Measurements from ENCODE around the gene GGA1.
A peak's percentile ranks its signal among the peaks of the same experiment; 100 is the strongest.
"Not testable (repeated sequence)": the region's sequence is repeated elsewhere in the genome, so short reads cannot be mapped to it uniquely, and the experiment has no call there.

Gene GGA1

GRCh38 chr22:37601540-37602442 lies 6.8 kb upstream of the GGA1 start:
- peak; percentile 35 to 75 for DNase-seq (ENCODE audit: low read depth in 2 of 2)
- no peak for TF ChIP-seq CTCF (IDR thresholded peaks at IDR 0.05; ENCODE audit: low read depth, low read length)
- no peak overlapping the region for H3K4me3 ChIP-seq (replicated peaks in 1 of 2; ENCODE audit: low read depth in 2 of 2, low read length in 2 of 2)

GRCh38 chr22:37602546-37603277 lies 5.9 kb upstream of the GGA1 start:
- H3K4me3 ChIP-seq (replicated peaks in 1 of 2; ENCODE audit: low read depth in 2 of 2, low read length in 2 of 2); DNase-seq (ENCODE audit: low read depth in 2 of 2): not testable (repeated sequence)

- no peak overlapping the region for H3K4me3 ChIP-seq (replicated peaks in 1 of 2; ENCODE audit: low read depth in 2 of 2, low read length in 2 of 2)
- TF ChIP-seq CTCF (IDR thresholded peaks at IDR 0.05; ENCODE audit: low read depth, low read length) = no peak
- no peak for DNase-seq (ENCODE audit: low read depth in 2 of 2)
Measured at GRCh38 chr22:37604074-37604473, 4.6 kb upstream of the GGA1 start.

- no peak overlapping the region for H3K4me3 ChIP-seq (replicated peaks in 1 of 2; ENCODE audit: low read depth in 2 of 2, low read length in 2 of 2)
- no peak for DNase-seq (ENCODE audit: low read depth in 2 of 2)
- TF ChIP-seq CTCF (IDR thresholded peaks at IDR 0.05; ENCODE audit: low read depth, low read length) = no peak
Measured at GRCh38 chr22:37604875-37605274, 3.8 kb upstream of the GGA1 start.

- peak; percentile 65 to 69 for DNase-seq (ENCODE audit: low read depth in 2 of 2)
- H3K4me3 ChIP-seq (replicated peaks in 1 of 2; ENCODE audit: low read depth in 2 of 2, low read length in 2 of 2) = peak overlapping the region; percentile 22 to 90
- peak; percentile 99 for TF ChIP-seq CTCF (IDR thresholded peaks at IDR 0.05; ENCODE audit: low read depth, low read length)
Measured at GRCh38 chr22:37607010-37607934, 1.4 kb upstream of the GGA1 start.

GRCh38 chr22:37607935-37608476 lies 628 bp upstream of the GGA1 start:
- peak overlapping the region; percentile 84 to 90 for H3K4me3 ChIP-seq (replicated peaks in 1 of 2; ENCODE audit: low read depth in 2 of 2, low read length in 2 of 2)
- TF ChIP-seq CTCF (IDR thresholded peaks at IDR 0.05; ENCODE audit: low read depth, low read length) = no peak
- no peak for DNase-seq (ENCODE audit: low read depth in 2 of 2)
